GM19372 (cell line): ENCODE measurements around the gene HYAL2.
"Not testable (repeated sequence)": the region's sequence is repeated elsewhere in the genome, so short reads cannot be mapped to it uniquely, and the experiment has no call there.

Experiments
- ATAC-seq: cut with Tn5 transposase; IDR thresholded peaks from one replicate; pipeline ENCODE4 v1.9.1; 2021; ENCODE audit warnings: mild to moderate bottlenecking, low read depth, moderate library complexity; ENCODE audit not compliant: unreplicated experiment

The HYAL2 gene

DNA sequence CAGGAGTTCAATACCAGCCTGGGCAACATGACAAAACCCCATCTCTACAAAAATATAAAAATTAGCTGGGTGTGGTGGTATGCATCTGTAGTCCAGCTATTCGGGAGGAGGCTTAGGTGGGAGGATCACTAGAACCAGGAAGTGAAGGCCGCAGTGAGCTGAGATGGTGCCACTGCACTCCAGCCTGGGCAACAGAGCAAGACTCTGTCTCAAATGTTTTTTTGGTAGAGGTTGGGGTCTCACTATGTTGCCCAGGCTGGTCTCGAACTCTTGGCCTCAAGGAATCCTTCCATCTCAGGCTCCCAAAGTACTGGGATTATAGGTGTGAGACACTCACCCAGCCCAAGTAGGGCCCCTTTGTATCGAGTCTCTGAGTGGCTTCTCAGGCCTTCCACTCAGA lies 28.5 kb downstream of the HYAL2 start:
- ATAC-seq, result no peak

DNA sequence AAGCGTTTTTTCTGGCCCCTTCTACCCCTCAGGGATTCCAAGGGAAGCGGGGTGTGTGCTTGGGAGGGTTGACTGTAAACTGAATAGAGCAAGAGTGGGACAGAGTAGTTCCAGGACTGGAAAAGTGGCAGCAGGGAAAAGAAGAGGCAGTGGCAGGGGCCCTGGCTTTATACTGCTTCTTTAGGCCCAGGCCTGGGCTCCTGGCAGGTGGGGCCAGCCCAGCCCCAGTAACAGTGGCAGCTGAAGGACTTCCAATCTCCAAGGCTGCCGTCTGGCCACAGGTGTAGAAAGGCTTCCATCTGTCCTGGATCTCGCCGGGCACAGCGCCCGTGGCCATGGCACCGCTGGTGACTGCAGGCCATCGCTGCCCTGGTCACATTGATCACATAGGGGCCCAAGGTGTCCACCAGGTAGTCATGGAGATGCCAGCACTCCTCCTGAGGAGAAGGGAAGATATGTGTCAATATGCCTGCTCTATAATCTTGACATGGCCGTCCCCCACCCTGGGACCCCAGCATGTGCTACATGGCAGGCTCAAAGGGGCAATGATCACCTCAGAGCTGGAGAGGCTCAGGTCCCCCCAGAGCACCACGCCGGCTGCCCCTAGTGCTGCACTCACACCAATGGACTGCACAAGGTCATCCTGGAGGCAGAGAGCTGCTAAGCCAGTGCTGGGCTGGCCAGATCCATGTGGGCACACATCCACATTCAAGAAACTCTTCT lies 29.3 kb downstream of the HYAL2 start:
- no peak for ATAC-seq

DNA sequence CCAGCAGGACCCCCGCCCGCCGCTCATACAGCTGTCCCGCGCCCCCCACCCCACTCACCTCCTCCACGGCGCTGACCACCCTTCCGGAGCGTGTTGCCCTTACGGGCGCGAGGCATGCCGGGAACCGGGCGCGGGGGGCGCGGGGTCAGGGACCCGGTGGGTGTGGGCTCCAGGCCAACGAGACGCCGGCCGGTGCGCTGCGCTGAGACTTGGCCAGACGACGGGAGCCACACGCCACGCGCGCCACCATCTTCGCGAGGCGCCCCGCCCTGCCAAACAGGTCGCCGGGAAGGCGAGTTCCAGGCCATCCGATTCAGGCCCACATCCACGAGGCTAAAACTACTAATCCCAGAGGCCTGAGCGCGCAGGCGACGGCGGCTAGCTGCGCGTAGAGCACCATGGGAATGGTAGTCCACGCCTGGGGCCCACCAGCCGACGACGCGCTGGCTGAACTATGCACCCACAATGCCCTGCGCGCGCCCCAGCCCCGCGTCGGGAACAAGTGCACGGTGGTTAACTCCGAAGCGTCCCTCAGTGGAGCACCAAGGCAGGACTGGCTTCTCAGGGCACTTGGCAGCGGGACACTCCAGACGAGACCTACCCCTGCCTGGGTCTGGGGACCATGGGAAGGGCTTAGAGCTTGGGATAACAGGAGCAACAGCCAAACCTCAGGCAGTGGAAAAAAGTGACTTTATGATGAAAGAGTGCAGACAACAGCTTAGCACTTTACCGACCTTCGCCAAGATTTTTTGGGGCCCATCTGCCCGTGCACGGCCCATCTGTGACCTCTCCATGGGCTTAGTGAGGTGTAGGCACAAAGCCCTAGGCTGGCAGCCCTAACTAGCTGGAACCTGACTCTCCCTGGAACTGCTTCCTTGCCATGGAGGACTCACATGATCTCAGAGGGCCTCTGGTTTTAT lies 30.1 kb downstream of the HYAL2 start, which contains the start of gene IFRD2:
TSS of gene IFRD2 (minus strand) at position 271 of the 920 bp plus-strand sequence. CDS start at position 116, 155 bp downstream.
- peak; percentile 96 for ATAC-seq

DNA sequence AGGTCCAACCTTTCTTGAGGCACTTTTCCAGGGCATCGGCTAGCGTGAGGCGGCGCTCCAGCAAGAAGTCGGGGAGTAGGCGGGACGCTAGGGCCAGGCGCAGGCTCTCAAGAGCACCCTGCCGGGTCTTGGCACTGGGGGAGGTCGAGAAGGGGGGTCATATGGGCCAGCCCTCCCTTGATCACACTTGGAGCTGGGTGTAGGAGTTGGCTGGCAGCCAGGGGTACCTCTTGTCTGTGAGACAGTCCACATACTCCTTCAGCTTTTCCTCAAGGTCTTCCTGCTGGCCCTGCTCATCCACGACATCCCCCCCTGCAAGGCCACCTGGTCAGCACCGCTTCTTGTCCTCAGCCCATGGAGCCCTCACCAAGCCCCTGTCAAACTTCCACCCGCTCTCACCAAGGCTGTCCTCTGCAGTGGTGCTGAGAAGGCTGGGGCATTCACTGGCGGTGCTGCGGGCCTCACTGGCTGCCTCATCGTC lies 32.3 kb downstream of the HYAL2 start:
- ATAC-seq, result no peak

DNA sequence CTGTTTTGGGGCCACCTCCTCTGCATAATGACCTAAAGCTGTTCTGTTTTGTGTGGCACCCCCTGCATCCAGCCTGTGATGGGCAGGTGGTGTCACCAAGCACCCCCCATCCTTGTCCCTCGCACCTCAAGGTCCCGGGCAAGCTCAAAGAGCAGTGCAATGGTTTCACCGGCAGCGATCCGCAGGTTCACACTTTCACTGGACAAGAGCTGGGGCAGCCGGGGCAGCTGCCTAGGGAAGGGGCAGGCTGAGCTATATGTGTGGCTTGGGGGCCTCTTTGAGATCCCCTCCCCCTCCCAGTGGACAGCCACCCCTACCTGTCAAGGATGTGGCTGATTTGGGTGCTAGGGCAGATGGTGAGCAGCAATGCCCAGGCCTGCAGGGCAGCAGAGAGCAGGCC lies 33.4 kb downstream of the HYAL2 start:
- ATAC-seq, result no peak

DNA sequence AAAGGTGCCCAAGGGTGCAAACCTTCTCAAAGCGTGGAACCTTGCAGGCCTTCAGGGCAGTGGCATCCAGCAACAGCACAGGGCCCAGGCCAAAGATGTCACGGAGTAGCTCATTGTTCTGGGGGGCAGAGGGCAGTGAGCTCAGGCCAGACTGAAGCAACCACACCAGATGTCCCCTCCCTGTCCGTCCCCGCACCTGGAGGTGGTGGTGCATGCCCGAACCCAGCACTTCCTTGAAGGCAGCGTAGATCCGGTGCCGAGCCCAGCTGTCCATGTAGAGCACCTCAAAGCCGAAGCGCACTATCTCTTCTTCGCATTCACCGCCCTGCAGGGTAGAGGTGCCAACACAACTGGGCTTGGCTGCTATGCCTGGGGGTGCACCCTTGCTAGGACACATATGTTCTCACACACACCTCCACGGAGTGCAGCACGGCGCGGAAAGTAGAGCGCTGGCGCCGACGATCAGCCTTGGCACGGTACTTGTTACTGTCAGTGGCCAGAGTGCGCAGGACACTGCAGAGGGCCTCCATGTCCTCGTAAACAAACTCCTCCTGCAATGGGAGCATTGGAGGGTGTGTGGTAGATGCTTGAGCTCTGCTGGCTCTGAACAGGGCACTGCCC lies 34.0 kb downstream of the HYAL2 start:
- ATAC-seq, result no peak

DNA sequence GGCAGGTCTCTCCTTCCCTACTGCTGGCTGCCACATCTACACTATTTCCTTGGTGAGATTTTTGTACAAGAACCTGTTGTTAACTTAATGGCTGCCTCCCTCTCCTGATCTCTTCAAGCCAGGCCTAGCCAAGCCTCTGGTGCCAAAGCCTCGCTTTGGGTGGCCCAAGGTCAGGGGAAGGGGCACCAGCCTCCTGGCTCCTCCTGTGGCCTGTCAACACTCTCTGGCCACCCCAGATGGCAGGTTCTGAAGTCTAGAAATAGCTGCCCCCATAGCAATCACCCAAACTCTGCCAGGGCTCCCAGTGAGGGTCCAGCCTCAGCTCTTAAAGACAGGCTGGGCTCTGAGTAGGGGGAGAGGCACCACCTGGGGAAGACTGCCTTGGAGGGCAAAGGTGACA lies 35.3 kb downstream of the HYAL2 start:
- no peak for ATAC-seq

DNA sequence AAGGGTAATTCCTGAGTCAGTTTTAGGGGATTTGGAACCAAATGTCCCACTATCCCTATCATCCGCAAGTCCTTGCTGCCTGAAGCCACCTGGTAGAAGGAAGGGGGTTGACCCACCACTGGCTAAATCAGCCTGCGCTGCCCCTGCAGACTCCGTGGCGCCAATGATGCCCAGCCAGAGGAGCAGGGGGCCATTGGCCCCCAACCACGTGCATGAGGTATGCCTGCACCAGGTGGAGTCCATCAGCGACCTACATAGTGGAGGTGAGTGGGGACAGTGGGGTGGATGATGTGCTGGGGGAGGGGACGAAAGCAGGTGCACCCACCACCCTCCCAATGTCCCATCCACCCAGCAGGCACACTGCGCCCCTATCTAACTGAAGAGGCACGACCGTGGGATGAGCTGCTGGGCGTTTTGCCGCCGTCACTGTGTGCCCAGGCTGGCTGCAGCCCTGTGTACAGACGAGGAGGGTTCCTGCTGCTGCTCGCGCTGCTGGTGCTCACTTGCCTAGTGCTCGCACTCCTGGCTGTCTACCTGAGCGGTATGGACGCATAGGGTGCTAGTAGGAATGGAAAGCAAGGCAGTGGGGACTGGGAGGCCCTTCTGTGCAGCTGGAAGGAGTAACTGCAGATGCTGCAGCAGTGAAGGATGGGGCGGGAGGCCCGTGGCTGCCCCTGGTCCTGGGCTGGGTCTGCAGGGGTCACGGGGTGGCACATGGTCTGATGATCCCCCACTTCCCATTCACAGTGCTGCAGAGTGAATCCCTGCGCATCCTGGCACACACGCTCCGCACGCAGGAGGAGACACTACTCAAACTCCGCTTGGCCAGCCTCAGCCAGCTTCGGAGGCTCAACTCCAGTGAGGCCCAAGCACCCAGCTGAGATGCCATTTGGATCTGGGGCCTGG lies 36.0 kb downstream of the HYAL2 start:
- ATAC-seq, result no peak

DNA sequence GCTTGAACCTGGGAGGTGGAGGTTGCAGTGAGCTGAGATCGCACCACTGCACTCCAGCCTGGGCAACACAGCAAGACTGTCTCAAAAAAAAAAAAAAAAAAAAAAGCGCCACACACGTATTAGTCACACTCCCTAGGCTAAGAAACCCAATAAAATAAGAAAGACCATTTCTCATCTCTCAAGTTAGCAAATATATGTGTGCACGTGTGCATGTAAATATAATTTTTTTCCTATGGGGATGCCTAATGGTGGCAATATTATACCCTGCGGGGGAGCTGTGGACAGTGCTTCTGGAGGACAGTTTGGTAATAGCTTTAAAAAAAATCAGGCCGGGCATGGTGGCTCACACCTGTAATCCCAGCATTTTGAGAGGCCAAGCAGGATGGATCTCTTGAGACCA lies 38.4 kb downstream of the HYAL2 start:
- not testable (repeated sequence) for ATAC-seq

DNA sequence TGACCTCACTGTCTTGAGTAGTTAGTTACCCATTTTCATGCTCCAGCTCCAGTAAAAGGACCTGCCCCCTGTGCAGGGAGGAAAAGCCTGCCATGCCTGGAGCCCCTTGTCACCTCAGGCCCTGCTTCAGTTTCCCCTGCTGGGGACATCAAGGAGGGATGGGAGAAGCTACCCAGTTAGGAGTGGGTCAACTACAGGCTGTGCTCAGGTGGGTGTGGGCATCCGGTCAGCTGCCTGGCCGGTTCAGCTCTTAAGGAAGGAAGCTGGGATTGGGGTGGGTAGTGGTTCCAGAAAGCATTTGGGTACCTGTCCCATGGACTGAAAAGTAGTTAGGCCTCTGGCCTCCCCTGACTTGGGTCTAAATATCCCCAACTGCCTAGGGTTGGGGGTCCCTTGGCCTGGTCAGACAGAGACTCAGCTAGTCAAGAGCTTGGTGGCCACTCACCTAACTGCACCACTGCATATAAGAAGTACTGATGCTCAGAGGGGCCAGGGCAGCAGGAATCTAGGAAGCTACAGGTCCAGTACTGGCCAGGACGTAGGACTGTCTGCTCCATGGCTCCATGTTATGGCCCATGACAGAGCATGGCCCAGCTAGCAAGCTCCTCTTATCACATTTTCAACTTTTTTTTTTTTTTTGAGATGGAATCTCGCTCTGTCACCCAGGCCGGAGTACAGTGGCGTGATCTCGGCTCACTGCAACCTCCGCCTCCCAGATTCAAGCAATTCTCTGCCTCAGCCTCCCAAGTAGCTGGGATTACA lies 43.1 kb downstream of the HYAL2 start:
- ATAC-seq, result no peak

DNA sequence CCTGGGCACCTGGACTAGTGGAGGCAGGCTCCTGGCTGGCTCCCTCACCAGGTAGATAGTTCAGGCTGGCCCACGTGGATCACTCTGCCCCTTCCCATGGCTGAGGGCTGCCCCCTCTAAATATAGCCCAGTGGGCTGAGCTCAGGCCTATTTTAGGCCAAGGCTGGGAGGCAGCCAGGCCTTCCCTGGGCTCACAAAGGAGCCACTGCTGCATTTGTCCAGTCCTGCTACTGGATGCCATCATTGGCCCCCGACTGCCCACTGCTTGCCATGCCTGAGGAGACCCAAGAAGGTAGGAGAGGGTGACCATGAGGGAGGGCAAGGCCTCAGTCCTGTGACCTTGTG lies 43.7 kb downstream of the HYAL2 start, which contains the start of gene LSMEM2:
TSS of gene LSMEM2 (plus strand) at position 208 of the 345 bp plus-strand sequence. CDS start at position 235, 27 bp downstream.
- ATAC-seq, result no peak

DNA sequence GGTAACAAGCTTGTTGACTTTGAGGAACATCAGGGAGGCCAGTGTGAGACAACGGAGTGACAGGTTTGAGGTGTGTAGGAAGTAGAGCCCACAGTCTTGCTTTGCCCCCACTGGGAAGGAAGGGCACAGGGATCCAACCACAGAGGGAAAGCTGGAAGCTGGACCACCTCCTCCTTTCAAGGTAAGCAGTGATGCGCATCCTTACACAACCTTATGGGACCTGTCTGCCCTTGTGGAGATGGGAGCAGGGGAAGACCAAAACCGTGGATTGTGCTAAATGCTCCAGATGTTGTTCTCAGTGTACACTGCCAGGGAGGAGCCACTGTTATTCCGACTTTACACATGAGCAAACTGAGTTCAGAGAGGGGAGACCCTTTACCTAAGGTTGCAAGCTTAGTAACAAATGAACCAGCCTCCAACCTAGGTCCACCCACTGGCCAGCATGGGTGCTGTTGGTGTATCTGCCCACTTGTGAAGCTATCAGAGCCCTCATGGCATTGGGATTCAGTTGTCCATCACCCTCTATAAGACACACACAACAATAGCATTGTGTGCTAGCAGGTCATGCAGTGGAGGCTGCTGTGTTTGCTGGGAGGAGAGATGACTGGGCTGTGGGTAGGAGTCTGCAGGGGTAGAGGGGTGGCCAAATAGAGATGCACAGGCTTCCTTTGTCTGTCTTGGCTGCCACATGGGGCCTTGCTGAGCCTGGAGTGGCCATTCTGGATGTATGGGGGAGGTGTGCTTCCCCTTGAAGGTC lies 44.2 kb downstream of the HYAL2 start:
- ATAC-seq, result no peak

DNA sequence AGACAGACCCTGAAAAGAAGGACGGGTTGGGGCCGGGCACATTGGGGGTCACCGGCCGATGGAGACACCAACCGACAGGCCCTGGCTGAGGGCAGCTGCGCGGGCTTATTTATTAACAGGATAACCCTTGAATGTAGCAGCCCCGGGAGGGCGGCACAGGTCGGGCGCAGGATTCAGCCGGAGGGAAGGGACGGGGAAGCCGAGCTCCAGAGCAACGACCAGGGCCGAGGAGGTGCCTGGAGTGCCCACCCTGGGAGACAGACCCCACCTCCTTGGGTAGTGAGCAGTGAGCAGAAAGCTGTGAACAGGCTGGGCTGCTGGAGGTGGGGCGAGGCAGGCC lies 45.8 kb downstream of the HYAL2 start:
- no peak for ATAC-seq

DNA sequence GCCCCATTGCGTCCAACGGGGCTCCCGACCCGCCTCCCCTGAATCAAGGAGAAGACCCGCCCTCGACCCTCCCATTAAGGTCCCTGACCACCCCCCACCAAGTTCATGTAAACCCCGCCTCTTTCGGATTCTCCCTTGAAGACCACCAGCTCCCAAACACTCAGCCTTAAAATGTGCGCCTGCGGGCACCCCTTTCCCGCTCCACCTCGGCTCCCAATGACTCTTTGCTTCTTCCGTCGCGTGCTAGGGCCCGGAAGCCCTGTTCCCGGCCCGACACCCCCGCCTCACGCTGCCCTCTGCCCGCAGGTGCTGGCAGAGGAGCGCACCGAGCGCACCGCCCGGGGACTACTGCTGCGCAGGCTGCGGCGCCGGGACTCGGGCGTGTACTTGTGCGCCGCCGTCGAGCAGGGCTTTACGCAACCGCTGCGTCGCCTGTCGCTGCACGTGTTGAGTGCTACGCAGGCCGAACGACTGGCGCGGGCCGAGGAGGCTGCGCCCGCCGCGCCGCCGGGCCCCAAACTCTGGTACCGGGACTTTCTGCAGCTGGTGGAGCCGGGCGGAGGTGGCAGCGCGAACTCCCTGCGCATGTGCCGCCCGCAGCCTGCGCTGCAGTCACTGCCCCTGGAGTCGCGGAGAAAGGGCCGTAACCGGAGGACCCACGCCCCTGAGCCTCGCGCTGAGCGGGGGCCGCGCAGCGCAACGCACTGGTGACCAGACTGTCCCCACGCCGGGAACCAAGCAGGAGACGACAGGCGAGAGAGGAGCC lies 46.4 kb downstream of the HYAL2 start:
- no peak for ATAC-seq

DNA sequence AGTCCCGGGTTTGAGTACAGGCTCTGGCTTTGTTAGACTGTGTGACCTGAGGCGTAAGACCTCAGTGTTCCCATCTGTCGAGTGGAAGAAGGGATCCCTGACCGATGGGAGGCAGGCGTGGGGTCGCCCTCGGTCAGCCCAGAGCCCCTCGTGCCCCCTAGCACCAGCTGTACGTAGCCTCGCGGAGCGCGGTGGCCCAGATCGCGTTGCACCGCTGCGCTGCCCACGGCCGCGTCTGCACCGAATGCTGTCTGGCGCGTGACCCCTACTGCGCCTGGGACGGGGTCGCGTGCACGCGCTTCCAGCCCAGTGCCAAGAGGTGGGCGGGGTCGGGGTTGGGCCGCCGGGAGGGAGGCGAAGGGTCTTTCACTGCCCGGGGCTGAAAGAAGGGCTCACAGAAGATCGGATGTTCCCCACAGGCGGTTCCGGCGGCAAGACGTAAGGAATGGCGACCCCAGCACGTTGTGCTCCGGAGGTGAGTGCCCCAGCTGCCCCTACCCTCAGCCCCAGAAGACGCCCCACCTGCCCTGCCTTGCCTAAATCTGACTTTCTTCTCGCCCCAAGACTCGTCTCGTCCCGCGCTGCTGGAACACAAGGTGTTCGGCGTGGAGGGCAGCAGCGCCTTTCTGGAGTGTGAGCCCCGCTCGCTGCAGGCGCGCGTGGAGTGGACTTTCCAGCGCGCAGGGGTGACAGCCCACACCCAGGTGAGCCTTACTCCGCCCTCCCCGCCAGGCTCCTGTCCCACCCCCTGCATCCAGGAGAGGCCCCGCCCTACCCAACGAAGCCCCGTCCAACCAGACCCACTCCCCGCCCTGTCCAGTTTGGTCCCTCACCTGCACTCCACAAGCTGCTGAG lies 47.2 kb downstream of the HYAL2 start:
- ATAC-seq, result no peak

DNA sequence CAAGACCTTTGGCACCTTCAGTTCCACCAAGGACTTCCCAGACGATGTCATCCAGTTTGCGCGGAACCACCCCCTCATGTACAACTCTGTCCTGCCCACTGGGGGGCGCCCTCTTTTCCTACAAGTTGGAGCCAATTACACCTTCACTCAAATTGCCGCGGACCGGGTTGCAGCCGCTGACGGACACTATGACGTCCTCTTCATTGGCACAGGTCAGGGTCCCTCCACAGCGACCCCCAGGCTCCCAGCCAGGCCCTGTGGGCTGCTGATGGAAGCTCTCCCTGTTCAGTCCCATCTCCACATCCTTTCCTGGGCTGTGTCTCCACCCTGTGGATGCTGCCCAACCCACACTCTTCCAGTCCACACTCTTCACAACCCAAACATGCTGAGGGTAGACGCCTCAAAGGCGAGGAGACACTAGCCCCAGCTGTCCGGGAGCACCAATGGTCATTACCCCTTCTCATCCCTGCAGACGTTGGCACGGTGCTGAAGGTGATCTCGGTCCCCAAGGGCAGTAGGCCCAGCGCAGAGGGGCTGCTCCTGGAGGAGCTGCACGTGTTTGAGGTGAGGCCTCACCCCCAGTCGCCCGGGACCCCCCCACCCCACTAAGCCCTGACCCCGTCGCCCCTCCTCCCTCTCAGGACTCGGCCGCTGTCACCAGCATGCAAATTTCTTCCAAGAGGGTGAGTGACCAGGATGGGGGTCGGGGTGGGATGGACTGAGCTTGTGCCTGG lies 48.0 kb downstream of the HYAL2 start:
- no peak for ATAC-seq
